Stimulated activated CD8-positive, alpha-beta memory T cell treated with anti-CD3 and anti-CD28 coated beads, Interleukin-15, amount 100 ng/mL, for 1 hour (primary cell): ENCODE results near the gene RESP18.

Experiments used
- DNase-seq: peaks from one replicate; pipeline ENCODE4 v3.0.0-alpha.2; 2020; ENCODE audit warnings: low read depth

The RESP18 gene

GRCh38 chr2:219277703-219278654 lies 54.6 kb downstream of the RESP18 start:
- peak; percentile 54 for DNase-seq
